ENCODE results near the gene ERF.
A peak's percentile ranks its signal among the peaks of the same experiment; 100 is the strongest.

Gene ERF

DNA sequence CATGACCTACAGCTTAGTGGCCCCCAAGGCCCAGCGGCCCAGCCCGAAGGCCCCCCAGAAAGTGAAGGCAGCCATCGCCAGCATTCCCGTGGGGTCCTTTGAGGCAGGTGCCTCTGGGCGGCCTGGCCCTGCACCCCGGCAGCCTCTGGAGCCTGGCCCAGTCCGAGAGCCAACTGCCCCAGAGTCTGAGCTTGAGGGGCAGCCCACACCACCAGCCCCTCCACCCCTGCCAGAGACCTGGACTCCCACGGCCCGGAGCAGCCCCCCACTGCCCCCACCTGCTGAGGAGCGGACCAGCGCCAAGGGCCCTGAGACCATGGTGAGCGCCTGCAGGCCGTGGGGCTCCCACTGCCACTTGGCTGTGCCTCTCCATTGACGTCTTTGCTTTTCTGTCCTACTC lies 38.0 kb upstream of the ERF start:
- FAIRE-seq, result no peak
- TF ChIP-seq TAF1 (IDR thresholded peaks at IDR 0.05; ENCODE audit: borderline replicate concordance, low read depth, low read length), result no peak
- TF ChIP-seq POLR2AphosphoS5 (IDR thresholded peaks at IDR 0.05; ENCODE audit: low read depth, low read length), result no peak
- no peak for TF ChIP-seq POLR2A (IDR thresholded peaks at IDR 0.05; ENCODE audit: low read depth, low read length)
- no peak for DNase-seq (ENCODE audit: insufficient read length)

- no peak for DNase-seq (ENCODE audit: insufficient read length)
- TF ChIP-seq POLR2A (IDR thresholded peaks at IDR 0.05; ENCODE audit: low read depth, low read length) (no peak), POLR2AphosphoS5 (IDR thresholded peaks at IDR 0.05; ENCODE audit: low read depth, low read length) (no peak), TAF1 (IDR thresholded peaks at IDR 0.05; ENCODE audit: borderline replicate concordance, low read depth, low read length) (no peak)
- FAIRE-seq, result no peak
Measured at GRCh38 chr19:42292042-42292960, 37.4 kb upstream of the ERF start.

GRCh38 chr19:42291435-42291810 lies 36.5 kb upstream of the ERF start:
- TF ChIP-seq POLR2A (IDR thresholded peaks at IDR 0.05; ENCODE audit: low read depth, low read length) (no peak), TAF1 (IDR thresholded peaks at IDR 0.05; ENCODE audit: borderline replicate concordance, low read depth, low read length) (no peak), POLR2AphosphoS5 (IDR thresholded peaks at IDR 0.05; ENCODE audit: low read depth, low read length) (no peak)
- DNase-seq (ENCODE audit: insufficient read length) (no peak), FAIRE-seq (no peak)

DNA sequence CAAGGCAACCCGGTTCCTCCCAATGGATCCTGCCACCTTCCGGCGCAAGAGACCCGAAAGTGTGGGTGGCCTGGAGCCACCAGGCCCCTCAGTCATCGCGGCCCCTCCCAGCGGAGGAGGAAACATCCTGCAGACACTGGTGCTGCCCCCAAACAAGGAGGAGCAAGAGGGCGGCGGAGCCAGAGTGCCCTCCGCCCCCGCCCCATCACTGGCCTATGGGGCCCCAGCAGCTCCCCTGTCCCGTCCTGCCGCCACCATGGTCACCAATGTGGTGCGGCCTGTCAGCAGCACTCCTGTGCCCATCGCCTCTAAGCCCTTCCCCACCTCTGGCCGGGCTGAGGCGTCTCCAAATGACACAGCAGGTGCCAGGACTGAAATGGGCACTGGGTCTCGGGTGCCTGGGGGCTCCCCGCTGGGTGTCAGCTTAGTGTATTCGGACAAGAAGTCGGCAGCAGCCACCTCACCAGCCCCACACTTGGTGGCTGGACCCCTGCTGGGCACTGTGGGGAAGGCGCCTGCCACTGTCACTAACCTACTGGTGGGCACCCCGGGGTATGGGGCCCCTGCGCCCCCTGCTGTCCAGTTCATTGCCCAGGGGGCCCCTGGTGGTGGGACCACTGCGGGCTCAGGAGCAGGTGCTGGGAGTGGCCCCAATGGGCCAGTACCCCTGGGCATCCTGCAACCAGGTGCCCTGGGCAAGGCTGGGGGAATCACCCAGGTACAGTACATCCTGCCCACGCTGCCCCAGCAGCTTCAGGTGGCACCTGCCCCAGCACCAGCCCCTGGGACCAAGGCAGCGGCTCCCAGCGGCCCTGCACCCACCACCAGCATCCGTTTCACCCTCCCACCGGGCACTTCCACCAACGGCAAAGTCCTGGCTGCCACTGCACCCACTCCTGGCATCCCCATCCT lies 35.9 kb upstream of the ERF start:
- DNase-seq (ENCODE audit: insufficient read length) (peak; percentile 72), FAIRE-seq (peak; percentile 44)
- TF ChIP-seq POLR2A (IDR thresholded peaks at IDR 0.05; ENCODE audit: low read depth, low read length) (no peak), POLR2AphosphoS5 (IDR thresholded peaks at IDR 0.05; ENCODE audit: low read depth, low read length) (no peak), TAF1 (IDR thresholded peaks at IDR 0.05; ENCODE audit: borderline replicate concordance, low read depth, low read length) (no peak)

- FAIRE-seq, result no peak
- no peak for DNase-seq (ENCODE audit: insufficient read length)
- TF ChIP-seq POLR2AphosphoS5 (IDR thresholded peaks at IDR 0.05; ENCODE audit: low read depth, low read length) (no peak), TAF1 (IDR thresholded peaks at IDR 0.05; ENCODE audit: borderline replicate concordance, low read depth, low read length) (no peak), POLR2A (IDR thresholded peaks at IDR 0.05; ENCODE audit: low read depth, low read length) (no peak)
Measured at GRCh38 chr19:42290136-42290522, 35.2 kb upstream of the ERF start.

GRCh38 chr19:42289556-42290041 lies 34.7 kb upstream of the ERF start:
- FAIRE-seq (no peak), DNase-seq (ENCODE audit: insufficient read length) (no peak)
- TF ChIP-seq POLR2AphosphoS5 (IDR thresholded peaks at IDR 0.05; ENCODE audit: low read depth, low read length) (no peak), TAF1 (IDR thresholded peaks at IDR 0.05; ENCODE audit: borderline replicate concordance, low read depth, low read length) (no peak)

- TF ChIP-seq TAF1 (IDR thresholded peaks at IDR 0.05; ENCODE audit: borderline replicate concordance, low read depth, low read length) (no peak), POLR2AphosphoS5 (IDR thresholded peaks at IDR 0.05; ENCODE audit: low read depth, low read length) (no peak), POLR2A (IDR thresholded peaks at IDR 0.05; ENCODE audit: low read depth, low read length) (no peak)
- no peak for FAIRE-seq
- DNase-seq (ENCODE audit: insufficient read length), result no peak
Measured at GRCh38 chr19:42288881-42289555, 34.1 kb upstream of the ERF start.

GRCh38 chr19:42288387-42288786 lies 33.5 kb upstream of the ERF start:
- FAIRE-seq (no peak), DNase-seq (ENCODE audit: insufficient read length) (no peak)
- no peak for TF ChIP-seq POLR2A (IDR thresholded peaks at IDR 0.05; ENCODE audit: low read depth, low read length)
- no peak for TF ChIP-seq POLR2AphosphoS5 (IDR thresholded peaks at IDR 0.05; ENCODE audit: low read depth, low read length)
- TF ChIP-seq TAF1 (IDR thresholded peaks at IDR 0.05; ENCODE audit: borderline replicate concordance, low read depth, low read length), result no peak

DNA sequence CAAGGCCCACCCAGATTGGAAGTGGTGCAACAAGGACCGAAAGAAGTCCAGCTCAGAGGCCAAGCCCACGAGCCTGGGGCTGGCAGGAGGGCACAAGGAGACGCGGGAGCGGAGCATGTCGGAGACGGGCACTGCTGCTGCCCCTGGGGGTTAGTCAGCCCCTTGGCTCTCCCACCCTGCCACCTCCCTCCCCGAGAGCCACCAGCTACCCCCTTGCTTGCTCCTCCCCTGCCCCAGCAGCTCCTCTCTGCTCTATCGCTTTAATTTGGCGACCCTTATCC lies 32.8 kb upstream of the ERF start:
- TF ChIP-seq POLR2AphosphoS5 (IDR thresholded peaks at IDR 0.05; ENCODE audit: low read depth, low read length), result no peak
- FAIRE-seq (no peak), DNase-seq (ENCODE audit: insufficient read length) (no peak)

- no peak for FAIRE-seq
- DNase-seq (ENCODE audit: insufficient read length), result no peak
- TF ChIP-seq TAF1 (IDR thresholded peaks at IDR 0.05; ENCODE audit: borderline replicate concordance, low read depth, low read length) (no peak), POLR2AphosphoS5 (IDR thresholded peaks at IDR 0.05; ENCODE audit: low read depth, low read length) (no peak), POLR2A (IDR thresholded peaks at IDR 0.05; ENCODE audit: low read depth, low read length) (no peak)
Measured at GRCh38 chr19:42287017-42287826, 32.3 kb upstream of the ERF start.

Data from GM12892 (cell line).